ENCODE measurements around the gene UTP11.
"Not testable (repeated sequence)": the region's sequence is repeated elsewhere in the genome, so short reads cannot be mapped to it uniquely, and the experiment has no call there.

The UTP11 gene

DNA sequence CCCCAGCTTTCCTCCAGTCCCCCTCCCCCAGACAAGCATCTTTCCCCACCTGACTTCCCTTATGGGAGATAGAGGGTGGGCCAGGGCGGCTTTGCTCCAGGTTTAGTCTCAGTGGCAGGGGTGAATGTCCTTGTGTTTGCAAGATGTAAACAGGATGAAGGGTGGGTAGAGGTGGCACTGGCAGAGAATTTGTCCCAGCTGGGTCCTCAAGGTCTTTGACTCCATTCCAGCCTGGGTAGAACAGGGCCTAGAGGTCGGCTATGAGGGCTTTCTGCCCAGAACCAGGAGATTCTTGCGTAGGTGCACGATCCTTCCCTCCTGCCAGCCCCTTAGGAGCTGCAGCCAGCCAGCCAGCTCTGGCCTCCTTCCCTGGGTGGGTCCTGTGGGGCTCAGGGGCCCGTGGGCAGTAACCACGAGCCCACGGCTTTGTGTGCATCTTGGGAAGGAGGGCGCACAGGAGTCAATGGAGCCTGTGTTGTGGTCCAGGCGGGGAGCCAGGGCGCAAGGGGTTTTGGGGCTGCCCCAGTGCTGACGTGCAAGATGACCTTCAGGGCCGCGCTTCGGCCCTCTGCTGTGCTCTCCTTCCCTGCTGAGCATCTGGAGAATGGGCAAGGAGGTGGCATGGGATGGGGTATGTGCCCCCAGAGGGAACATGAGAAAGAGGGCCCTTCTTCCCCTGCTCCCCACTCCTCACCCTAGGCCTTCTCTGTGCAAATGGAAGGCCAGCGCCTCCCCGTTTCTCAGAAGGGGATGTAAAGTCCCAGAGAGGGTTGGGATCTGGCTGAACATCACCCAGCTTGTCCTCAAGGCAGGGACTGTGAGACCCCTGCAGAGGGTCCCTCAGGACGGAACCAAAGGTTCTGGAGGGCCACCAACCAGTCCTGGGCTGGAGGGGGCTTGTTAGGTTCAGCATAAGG lies 18.3 kb downstream of the UTP11 start:
- FAIRE-seq (peak; percentile 36), DNase-seq (ENCODE audit: insufficient read length) (no peak)
- no peak for TF ChIP-seq TAF1 (IDR thresholded peaks at IDR 0.05; ENCODE audit: borderline replicate concordance, low read depth, low read length)
- no peak for TF ChIP-seq POLR2AphosphoS5 (IDR thresholded peaks at IDR 0.05; ENCODE audit: low read depth, low read length)
- no peak for TF ChIP-seq POLR2A (IDR thresholded peaks at IDR 0.05; ENCODE audit: low read depth, low read length)

DNA sequence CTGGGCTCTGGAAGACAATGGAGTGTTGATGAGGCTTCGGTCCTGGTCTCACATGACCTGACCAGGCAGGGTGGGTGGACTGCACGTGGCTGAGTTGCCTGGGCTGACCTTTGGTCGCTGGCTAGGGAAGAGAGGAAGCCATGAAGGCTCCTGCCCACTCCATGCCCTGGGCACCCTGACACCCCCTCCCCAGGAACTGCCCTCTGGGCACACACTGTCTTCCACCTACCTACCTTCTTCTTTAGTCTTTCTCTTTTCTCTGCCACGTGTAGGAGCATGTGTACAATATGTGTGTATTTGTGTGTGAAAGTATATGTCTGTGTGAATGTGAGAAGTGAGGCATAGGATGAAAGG lies 19.0 kb downstream of the UTP11 start:
- no peak for TF ChIP-seq POLR2A (IDR thresholded peaks at IDR 0.05; ENCODE audit: low read depth, low read length)
- no peak for TF ChIP-seq POLR2AphosphoS5 (IDR thresholded peaks at IDR 0.05; ENCODE audit: low read depth, low read length)
- no peak for TF ChIP-seq TAF1 (IDR thresholded peaks at IDR 0.05; ENCODE audit: borderline replicate concordance, low read depth, low read length)
- DNase-seq (ENCODE audit: insufficient read length), result no peak
- FAIRE-seq, result no peak

DNA sequence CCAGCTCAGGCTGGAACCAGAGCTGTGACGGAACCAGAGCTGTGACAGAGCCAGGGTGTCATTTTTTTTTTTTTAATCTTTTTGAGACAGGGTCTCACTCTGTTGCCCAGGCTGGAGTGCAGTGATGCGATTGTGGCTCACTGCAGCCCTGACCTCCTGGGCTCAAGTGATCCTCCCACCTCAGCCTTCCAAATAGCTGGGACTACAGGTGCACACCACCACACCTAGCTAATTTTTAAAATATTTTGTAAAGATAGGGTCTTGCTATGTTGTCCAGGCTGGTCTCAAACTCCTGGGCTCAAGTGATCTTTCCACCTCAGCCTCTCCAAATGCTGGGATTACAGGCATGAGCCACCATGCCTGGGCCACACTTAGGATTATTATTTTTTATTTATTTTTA lies 20.5 kb downstream of the UTP11 start:
- DNase-seq (ENCODE audit: insufficient read length); FAIRE-seq: not testable (repeated sequence)

DNA sequence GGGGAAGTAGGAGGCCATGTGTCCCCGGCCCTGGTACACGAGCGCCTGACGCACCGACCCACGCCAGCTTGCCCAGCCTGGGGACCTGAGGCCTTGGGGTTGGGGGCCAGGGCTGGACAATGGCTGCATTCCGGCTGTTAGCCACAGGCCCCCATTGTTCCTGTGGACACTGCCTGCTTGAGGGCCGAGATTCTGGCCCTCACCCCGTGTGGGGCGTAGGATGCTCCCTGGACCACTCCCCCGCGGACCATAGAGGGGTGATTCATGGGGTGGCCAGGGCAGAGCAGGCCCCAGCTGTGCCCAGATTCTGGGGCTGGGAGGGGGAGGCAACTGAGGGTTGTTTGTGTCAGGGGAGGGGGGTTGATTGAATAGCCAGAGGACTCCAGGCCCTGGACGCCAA lies 22.3 kb downstream of the UTP11 start:
- TF ChIP-seq POLR2A (IDR thresholded peaks at IDR 0.05; ENCODE audit: low read depth, low read length) (no peak), POLR2AphosphoS5 (IDR thresholded peaks at IDR 0.05; ENCODE audit: low read depth, low read length) (no peak), TAF1 (IDR thresholded peaks at IDR 0.05; ENCODE audit: borderline replicate concordance, low read depth, low read length) (no peak)
- DNase-seq (ENCODE audit: insufficient read length) (no peak), FAIRE-seq (no peak)

DNA sequence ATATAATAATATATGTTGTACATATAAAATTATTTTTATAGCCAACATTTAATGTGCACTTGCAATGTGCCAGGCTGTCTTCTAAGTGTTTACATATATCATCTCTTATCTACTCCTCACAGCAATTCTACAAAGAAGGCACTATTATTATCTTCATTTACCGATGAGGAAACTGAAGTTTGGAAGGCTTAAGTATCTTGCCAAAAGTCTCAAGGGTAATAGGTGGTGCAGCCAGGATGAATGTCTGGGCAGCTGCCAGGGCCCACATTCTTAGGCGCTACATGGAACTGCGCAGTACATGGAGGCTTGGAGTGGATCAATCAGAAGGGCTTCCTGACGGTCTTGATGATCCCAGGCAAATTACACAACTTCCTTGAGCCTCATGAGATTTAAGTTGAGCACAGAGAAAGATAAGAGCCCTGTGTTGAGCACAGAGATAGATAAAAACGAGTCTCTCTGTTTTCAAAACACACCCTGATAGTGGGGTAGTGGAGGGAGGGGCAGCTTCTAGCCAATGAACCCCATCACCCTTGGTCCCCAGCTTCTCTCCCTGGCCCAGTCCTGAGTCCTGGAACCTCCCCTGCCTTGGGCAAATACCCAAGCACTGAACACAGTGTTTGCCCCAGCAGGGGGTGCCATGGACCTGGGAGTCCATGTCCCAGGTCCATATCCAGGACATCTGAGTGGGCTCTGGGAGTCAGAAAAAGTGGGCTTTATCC lies 24.8 kb downstream of the UTP11 start:
- TF ChIP-seq TAF1 (IDR thresholded peaks at IDR 0.05; ENCODE audit: borderline replicate concordance, low read depth, low read length), result no peak
- no peak for FAIRE-seq
- no peak for DNase-seq (ENCODE audit: insufficient read length)

DNA sequence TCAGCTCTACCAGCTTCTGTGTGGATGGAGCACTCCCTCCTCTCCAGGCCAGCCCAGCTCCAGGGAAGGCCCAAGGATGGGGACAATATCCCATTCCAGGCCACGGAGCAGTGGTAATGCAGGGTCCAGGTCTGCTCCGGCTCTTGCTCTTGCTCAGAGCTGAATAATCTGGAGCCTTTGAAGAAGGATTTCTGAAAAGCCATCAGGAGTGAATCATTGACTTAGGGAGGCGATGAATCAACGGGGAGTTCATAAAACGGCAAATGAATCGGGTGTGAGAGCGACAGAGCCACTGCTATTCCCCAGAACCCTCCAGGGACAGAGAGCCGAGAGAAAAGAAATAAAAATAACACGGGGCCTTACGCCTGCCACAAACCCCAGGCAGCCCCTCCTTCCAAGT lies 26.3 kb downstream of the UTP11 start:
- TF ChIP-seq TAF1 (IDR thresholded peaks at IDR 0.05; ENCODE audit: borderline replicate concordance, low read depth, low read length), result no peak
- TF ChIP-seq POLR2AphosphoS5 (IDR thresholded peaks at IDR 0.05; ENCODE audit: low read depth, low read length), result no peak
- no peak for TF ChIP-seq POLR2A (IDR thresholded peaks at IDR 0.05; ENCODE audit: low read depth, low read length)
- no peak for FAIRE-seq
- DNase-seq (ENCODE audit: insufficient read length), result no peak

DNA sequence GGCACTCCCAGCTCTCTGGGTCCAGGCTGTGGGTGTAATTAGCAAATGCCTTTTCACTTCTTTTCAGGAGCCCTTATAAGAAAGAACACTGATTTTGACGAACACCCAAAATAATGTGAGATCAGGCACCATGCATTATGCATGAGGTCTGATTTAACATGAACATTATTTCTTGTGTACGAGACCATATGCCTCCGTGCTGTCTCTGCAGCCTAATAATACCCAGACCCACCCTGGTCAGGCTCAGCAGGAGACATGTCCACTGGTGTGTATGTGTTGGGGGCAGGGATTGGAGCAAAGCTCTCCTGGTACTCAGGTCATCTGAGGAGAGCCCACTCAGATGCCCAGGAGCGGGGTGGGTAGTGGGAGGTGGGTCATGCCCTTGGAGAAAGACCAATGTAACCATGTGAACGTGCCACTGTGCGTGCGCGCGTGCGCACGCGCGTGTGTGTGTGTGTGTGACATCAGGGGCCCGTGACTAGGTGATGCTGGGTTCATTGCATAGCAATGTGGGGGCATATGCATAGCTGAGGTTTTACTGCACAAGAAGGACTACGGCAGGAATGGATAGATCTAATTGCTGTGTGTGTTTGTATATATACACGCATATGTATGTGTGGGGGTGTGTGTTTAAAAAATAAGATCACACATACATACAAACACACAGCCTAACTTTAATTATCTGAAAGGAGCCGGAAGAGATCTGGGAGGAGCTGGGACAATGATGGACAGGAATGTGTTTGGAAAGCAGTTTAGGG lies 27.0 kb downstream of the UTP11 start:
- DNase-seq (ENCODE audit: insufficient read length) (no peak), FAIRE-seq (peak; percentile 62)
- TF ChIP-seq TAF1 (IDR thresholded peaks at IDR 0.05; ENCODE audit: borderline replicate concordance, low read depth, low read length) (no peak), POLR2A (IDR thresholded peaks at IDR 0.05; ENCODE audit: low read depth, low read length) (no peak), POLR2AphosphoS5 (IDR thresholded peaks at IDR 0.05; ENCODE audit: low read depth, low read length) (no peak)

DNA sequence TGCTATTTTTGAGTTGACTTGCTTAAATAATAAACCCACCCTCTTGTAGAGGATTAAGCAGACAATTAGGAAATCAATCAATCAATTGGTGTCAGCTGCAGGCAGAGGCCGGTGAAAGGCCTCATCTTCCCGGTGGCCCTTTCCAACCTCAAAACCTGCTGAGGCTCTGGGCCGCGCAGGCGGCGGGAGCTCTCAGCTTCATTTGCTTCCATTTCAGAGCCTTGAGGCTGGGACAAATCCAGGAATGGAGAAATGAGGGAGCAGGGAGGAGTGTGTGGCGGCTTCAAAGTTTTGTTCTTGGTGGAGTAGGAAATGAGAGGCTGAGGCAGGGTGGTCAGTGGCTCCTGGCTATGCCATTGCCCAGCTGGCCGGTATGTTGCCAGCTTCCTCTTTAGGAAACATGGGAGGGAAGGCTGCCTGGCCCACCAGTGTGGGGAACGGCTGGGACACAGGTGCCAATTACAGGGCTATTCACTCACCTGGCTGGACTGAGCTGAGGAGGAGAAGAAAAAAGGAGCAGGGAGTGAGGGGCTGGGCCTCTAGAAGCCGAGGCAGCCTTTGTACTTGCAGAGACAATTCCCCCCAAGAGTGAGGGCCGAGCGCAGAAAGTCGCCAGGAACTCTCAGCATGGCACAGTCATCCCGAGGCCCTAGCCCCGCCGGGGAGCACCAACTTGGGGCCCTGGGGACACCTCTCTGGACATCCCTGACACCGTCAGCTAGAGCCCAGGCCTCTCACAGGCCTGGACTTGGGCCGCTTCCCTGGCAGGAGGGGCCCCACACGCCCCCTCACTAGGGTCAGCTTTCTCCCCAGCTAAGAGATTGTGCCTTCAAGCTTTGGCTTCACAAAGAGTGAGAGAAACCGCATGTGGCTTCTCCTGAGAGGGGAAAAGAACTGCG lies 29.7 kb downstream of the UTP11 start:
- FAIRE-seq (no peak), DNase-seq (ENCODE audit: insufficient read length) (no peak)
- no peak for TF ChIP-seq TAF1 (IDR thresholded peaks at IDR 0.05; ENCODE audit: borderline replicate concordance, low read depth, low read length)
- TF ChIP-seq POLR2A (IDR thresholded peaks at IDR 0.05; ENCODE audit: low read depth, low read length), result no peak
- no peak for TF ChIP-seq POLR2AphosphoS5 (IDR thresholded peaks at IDR 0.05; ENCODE audit: low read depth, low read length)

DNA sequence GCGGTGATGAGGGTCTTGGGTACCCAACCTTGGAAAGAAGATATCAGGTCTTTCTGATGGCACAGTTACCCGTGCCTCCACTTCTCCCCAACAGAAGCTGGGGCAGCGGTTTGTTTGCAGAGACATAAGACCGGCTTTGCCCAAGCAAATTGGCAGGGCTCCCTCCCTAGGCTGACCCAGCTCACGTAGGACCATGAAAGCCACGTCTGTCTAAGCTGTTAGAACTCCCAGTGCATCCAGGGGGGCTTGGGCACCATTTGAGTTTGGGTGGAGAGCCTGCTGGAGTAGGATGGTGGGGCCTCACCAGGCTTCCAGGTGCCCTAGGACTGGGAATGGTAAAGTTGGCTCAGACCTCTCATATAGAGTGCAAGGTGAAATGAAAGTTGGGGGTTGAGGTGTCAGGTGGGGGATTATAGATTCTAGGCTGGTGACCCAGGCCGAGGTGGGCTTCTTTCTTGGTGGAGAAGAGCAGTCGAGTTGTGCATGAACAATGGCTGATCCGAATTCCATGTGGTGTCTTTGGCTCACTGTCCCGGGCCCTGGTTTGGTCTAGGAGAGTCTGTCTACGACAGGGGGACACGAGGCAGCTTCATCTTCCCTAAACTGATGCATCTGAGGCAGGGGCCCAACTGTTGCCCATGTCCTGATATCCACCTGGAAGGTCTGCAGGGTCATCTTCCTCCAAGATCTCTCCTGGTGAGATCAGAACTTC lies 30.7 kb downstream of the UTP11 start:
- TF ChIP-seq TAF1 (IDR thresholded peaks at IDR 0.05; ENCODE audit: borderline replicate concordance, low read depth, low read length) (no peak), POLR2AphosphoS5 (IDR thresholded peaks at IDR 0.05; ENCODE audit: low read depth, low read length) (no peak), POLR2A (IDR thresholded peaks at IDR 0.05; ENCODE audit: low read depth, low read length) (no peak)
- FAIRE-seq, result no peak
- DNase-seq (ENCODE audit: insufficient read length), result no peak

Measured in GM12892 (cell line).